IMR-90 (cell line): ENCODE data around the gene CAMTA1. TPM values are rescaled to one million over a fixed set of nuclear protein-coding genes. Genes with fewer than 3 reads are reported as not detected.

ENCODE experiments used
- ATAC-seq: fragments of 200-7000 bp; cut with Tn5 transposase; 2 replicates; pipeline ENCODE4 v1.9.1; 2020; ENCODE audit warnings: low read depth, mild to moderate bottlenecking, moderate library complexity
- BruUV-seq: library from RNA; stranded (reverse); fragments of 400-500 nt; replicated peaks from 2 replicates; lab custom pipeline; 2021; lab: Mats Ljungman, UMichigan
- CTCF ChIA-PET: fragments of 300-600 bp; formaldehyde crosslinking; extraction: SDS; loops from one replicate; lab custom pipeline; 2021; ENCODE audit warnings: antibody characterized with exemption; lab: Yijun Ruan, JAX
- POLR2A ChIA-PET: fragments of 300-600 bp; sonication (Branson Sonifier 250); formaldehyde crosslinking; loops from one replicate; lab custom pipeline; 2022; ENCODE audit warnings: antibody characterized with exemption; ENCODE audit not compliant: unreplicated experiment; lab: Charles Lee
- DNase-seq: peaks from one replicate; pipeline ENCODE4 v3.0.0; 2013
- H2AFZ ChIP-seq: replicated peaks from 2 replicates; pipeline ENCODE3; 2013; ENCODE audit warnings: low read length, mild to moderate bottlenecking; ENCODE audit not compliant: poor library complexity
- H2AK5ac ChIP-seq: 2 replicates; pipeline ENCODE4 v1.6.1; 2013; ENCODE audit warnings: low read depth, low read length, inconsistent platforms
- H2AK9ac ChIP-seq: replicated peaks from 2 replicates; pipeline ENCODE3; 2013; ENCODE audit warnings: mild to moderate bottlenecking, low read depth, low read length, moderate library complexity; ENCODE audit not compliant: poor library complexity
- H2BK120ac ChIP-seq: 2 replicates; pipeline ENCODE4 v1.6.1; 2013; ENCODE audit warnings: low read depth, low read length, inconsistent platforms
- H2BK15ac ChIP-seq: 3 replicates; pipeline ENCODE4 v1.6.1; 2013; ENCODE audit warnings: low read depth, low read length, inconsistent platforms
- H2BK20ac ChIP-seq: 2 replicates; pipeline ENCODE4 v1.6.1; 2013; ENCODE audit warnings: low read depth, mild to moderate bottlenecking, inconsistent platforms, low read length, moderate library complexity
- H2BK5ac ChIP-seq: 2 replicates; pipeline ENCODE4 v1.6.1; 2013; ENCODE audit warnings: mild to moderate bottlenecking, low read depth, low read length, inconsistent platforms; ENCODE audit not compliant: poor library complexity, severe bottlenecking
- H3K14ac ChIP-seq: replicated peaks from 2 replicates; pipeline ENCODE4 v1.6.1; 2013; ENCODE audit warnings: low read depth, low read length, inconsistent platforms
- H3K18ac ChIP-seq: 2 replicates; pipeline ENCODE4 v1.6.1; 2013; ENCODE audit warnings: low read depth, low read length, control low read depth
- H3K23ac ChIP-seq: 2 replicates; pipeline ENCODE4 v1.6.1; 2013; ENCODE audit warnings: low read depth, low read length, inconsistent platforms
- H3K27ac ChIP-seq: 2 replicates; pipeline ENCODE4 v1.5.1; 2013; ENCODE audit warnings: mild to moderate bottlenecking, control low read depth, low read length; ENCODE audit not compliant: insufficient read depth
- H3K27me3 ChIP-seq: 2 replicates; pipeline ENCODE4 v1.6.1; 2013; ENCODE audit warnings: low read length; ENCODE audit not compliant: control insufficient read depth, insufficient read depth
- H3K36me3 ChIP-seq: 2 replicates; pipeline ENCODE4 v1.6.1; 2013; ENCODE audit warnings: low read length, mixed read lengths; ENCODE audit not compliant: control insufficient read depth, insufficient read depth
- H3K4ac ChIP-seq: 2 replicates; pipeline ENCODE4 v1.6.1; 2013; ENCODE audit warnings: low read depth, low read length, inconsistent platforms
- H3K4me1 ChIP-seq: 2 replicates; pipeline ENCODE4 v1.6.1; 2013; ENCODE audit warnings: low read length, mixed read lengths; ENCODE audit not compliant: control insufficient read depth, insufficient read depth
- H3K4me2 ChIP-seq: 2 replicates; pipeline ENCODE4 v1.6.1; 2013; ENCODE audit warnings: low read depth, mild to moderate bottlenecking, control low read depth, low read length, moderate library complexity
- H3K4me3 ChIP-seq: 2 replicates; pipeline ENCODE4 v1.5.1; 2013; ENCODE audit warnings: low read depth, mild to moderate bottlenecking, control low read depth, low read length, moderate library complexity; ENCODE audit not compliant: insufficient read depth
- H3K56ac ChIP-seq: 2 replicates; pipeline ENCODE4 v1.6.1; 2013; ENCODE audit warnings: low read length, inconsistent platforms; ENCODE audit not compliant: insufficient read depth; ENCODE audit errors: extremely low read depth
- H3K79me1 ChIP-seq, 2 experiments: 2 replicates each; pipeline ENCODE4 v1.6.1; 2013; ENCODE audit warnings: low read length in 2 of 2, inconsistent platforms in 1 of 2, low read depth in 1 of 2
- H3K9ac ChIP-seq: 2 replicates; pipeline ENCODE4 v1.6.1; 2013; ENCODE audit warnings: low read depth, low read length, control low read depth
- H3K9me1 ChIP-seq: 2 replicates; pipeline ENCODE4 v1.6.1; 2013; ENCODE audit warnings: low read length, inconsistent platforms; ENCODE audit not compliant: insufficient read depth
- H3K9me3 ChIP-seq: 2 replicates; pipeline ENCODE4 v1.6.1; 2013; ENCODE audit warnings: low read length; ENCODE audit not compliant: control insufficient read depth, insufficient read depth
- H4K20me1 ChIP-seq: 2 replicates; pipeline ENCODE4 v1.6.1; 2013; ENCODE audit warnings: low read length, inconsistent platforms; ENCODE audit not compliant: insufficient read depth
- H4K5ac ChIP-seq: 2 replicates; pipeline ENCODE4 v1.6.1; 2013; ENCODE audit warnings: mild to moderate bottlenecking, low read depth, low read length, control low read depth
- H4K8ac ChIP-seq, 2 experiments: 2 replicates each; pipeline ENCODE4 v1.6.1; 2013; ENCODE audit warnings: low read depth in 2 of 2, low read length in 2 of 2, control low read depth in 1 of 2, inconsistent platforms in 1 of 2
- H4K91ac ChIP-seq: 2 replicates; pipeline ENCODE4 v1.6.1; 2013; ENCODE audit warnings: low read depth, low read length, inconsistent platforms; ENCODE audit not compliant: insufficient read depth
- BHLHE40 ChIP-seq: fragments of 150-350 bp; IDR thresholded peaks from 2 replicates; pipeline ENCODE4 v1.6.1; 2016; ENCODE audit warnings: mild to moderate bottlenecking, low read depth, low read length
- CEBPB ChIP-seq: IDR thresholded peaks from 2 replicates; pipeline ENCODE4 v1.6.1; 2012; ENCODE audit warnings: low read depth, low read length, improper control_type of control experiment
- CHD1 ChIP-seq: IDR thresholded peaks from 2 replicates; pipeline ENCODE4 v1.6.1; 2012; ENCODE audit warnings: low read depth, low read length, improper control_type of control experiment
- CTCF ChIP-seq: conservative IDR thresholded peaks from 2 replicates; pipeline ENCODE4 v1.5.1; 2012; ENCODE audit warnings: mild to moderate bottlenecking, low read depth, low read length, improper control_type of control experiment
- RFX5 ChIP-seq: IDR thresholded peaks from 2 replicates; pipeline ENCODE4 v1.8.0; 2012; ENCODE audit warnings: low read depth, mild to moderate bottlenecking, low read length, moderate library complexity
- WGBS, 2 experiments: methylation state at CpG; one replicate each; pipeline versions ENCODE4 v1.1.5 to v1.1.7; 2013; ENCODE audit warnings: missing lambda C conversion rate in 2 of 2; ENCODE audit not compliant: insufficient read length in 1 of 2; ENCODE audit errors: extremely low coverage in 2 of 2; 5-methylcytosine and 5-hydroxymethylcytosine counted together
- dilution Hi-C: fragments of 300-500 bp; cut with HindIII; formaldehyde crosslinking; loops from one replicate; pipeline ENCODE4 v1.14.3; 2018; ENCODE audit warnings: low sequenced_read_pairs; ENCODE audit not compliant: unreplicated experiment
- in situ Hi-C: fragments of 300-500 bp; cut with MboI; formaldehyde crosslinking; loops from 3 replicates; pipeline ENCODE4 v1.14.3; 2019; ENCODE audit warnings: low sequenced_read_pairs, inconsistent platforms, mixed read lengths
- intact Hi-C: fragments of 100-400 bp; cut with micrococcal nuclease; formaldehyde crosslinking; loops from 2 replicates; pipeline ENCODE4 v1.10.0; 2022
- polyA plus RNA-seq, 3 experiments: library from polyadenylated mRNA; depleted of rRNA; stranded (reverse); fragments of >200 nt; gene quantifications; 2 replicates each; pipeline ENCODE4 v1.2.3, GENCODE V29; 2012; ENCODE audit warnings: low replicate concordance in 1 of 3
- total RNA-seq: library from RNA; depleted of rRNA; stranded (reverse); fragments of >200 nt; gene quantifications from 2 replicates; pipeline ENCODE4 v1.2.3, GENCODE V29; 2012

CAMTA1 gene
- total and polyA plus RNA-seq, 2 of the 4 experiments (the other 2 are of a cell fraction): 35.5 to 74.3 TPM

- TF ChIP-seq CTCF (no peak), BHLHE40 (no peak)
Observed at GRCh38 chr1:7294636-7295035, 509.4 kb downstream of the CAMTA1 start (continued).

GRCh38 chr1:7295946-7296345 lies 510.7 kb downstream of the CAMTA1 start:
- H2BK5ac ChIP-seq: peak overlapping the region; percentile 27
- no peak overlapping the region for H3K4me2 ChIP-seq
- H2BK120ac ChIP-seq: peak overlapping the region; percentile 40
- WGBS, 2 experiments: no CpG with 5 or more reads among the region's 6 CpGs
- no peaks in the 10 kb centered on the region for H3K36me3 ChIP-seq
- H3K9me1 ChIP-seq: peaks cover 12% of the 10 kb centered on the region; the same call in 1 of the 2 replicates
- H3K27ac ChIP-seq: no peak overlapping the region
- in situ Hi-C loops (no loop called here), intact Hi-C loops (loop anchor here (5.0 to 10.0 kb wide), 4 partner anchors 74 to 349 kb away; no protein-coding TSS in a partner anchor), dilution Hi-C loops (no loop called here)
- H3K23ac ChIP-seq: no peak overlapping the region
- ChIA-PET CTCF (no interaction called here), POLR2A (no interaction called here)
- H3K27me3 ChIP-seq: no peaks in the 10 kb centered on the region
- BruUV-seq: no TSS peak
- no peak overlapping the region for H4K5ac ChIP-seq
- no peak overlapping the region for H2AFZ ChIP-seq
- H4K8ac ChIP-seq: no peak overlapping the region; a peak in 1 of 4 replicates
- H2AK5ac ChIP-seq: peak overlapping the region; percentile 64; the same call in 1 of the 2 replicates
- TF ChIP-seq CEBPB: 0 out of 2 replicates have a peak, but pooled peaks have one; percentile 5
- no peak for TF ChIP-seq RFX5
- no peak for TF ChIP-seq CHD1
- H3K14ac ChIP-seq: peak overlapping the region; percentile 27
- H3K79me1 ChIP-seq: no peaks in the 10 kb centered on the region
- H4K20me1 ChIP-seq: 0 out of 2 replicates have a peak, but pooled peaks cover 3% of the 10 kb centered on the region
- no peak overlapping the region for H2AK9ac ChIP-seq
- no peak overlapping the region for H3K4me3 ChIP-seq
- H3K18ac ChIP-seq: no peak overlapping the region
- H4K91ac ChIP-seq: peak overlapping the region; percentile 11; the same call in 1 of the 2 replicates
- H3K9ac ChIP-seq: no peak overlapping the region
- ATAC-seq (no peak), DNase-seq (peak; percentile 27)
- peak overlapping the region; percentile 36; the same call in 1 of the 2 replicates for H2BK20ac ChIP-seq
- peaks cover 8% of the 10 kb centered on the region for H3K9me3 ChIP-seq
- H3K56ac ChIP-seq: no peak overlapping the region
- H2BK15ac ChIP-seq: peak overlapping the region; percentile 33; the same call in 1 of the 3 replicates
- H3K4me1 ChIP-seq: peaks cover 17% of the 10 kb centered on the region
- peak overlapping the region; percentile 33; the same call in 1 of the 2 replicates for H3K4ac ChIP-seq
